H9 (cell line): ENCODE measurements around the gene SNTG2. TPM values are rescaled to one million over a fixed set of nuclear protein-coding genes. Genes with fewer than 3 reads are reported as not detected.

ENCODE experiments used
- DNase-seq: peaks from one replicate; pipeline ENCODE4 v3.0.0-alpha.2; 2017
- H2AFZ ChIP-seq: one replicate; pipeline ENCODE4 v1.6.1; 2013; ENCODE audit warnings: mild to moderate bottlenecking, low read length, control low read depth, moderate library complexity
- H2AK5ac ChIP-seq: 2 replicates; pipeline ENCODE4 v1.6.1; 2013; ENCODE audit warnings: low read length, control low read depth, mixed read lengths; ENCODE audit not compliant: insufficient read length
- H2BK120ac ChIP-seq: one replicate; pipeline ENCODE4 v1.6.1; 2013; ENCODE audit warnings: low read depth, mild to moderate bottlenecking, low read length, control low read depth, inconsistent platforms; ENCODE audit not compliant: poor library complexity, severe bottlenecking
- H2BK12ac ChIP-seq: 2 replicates; pipeline ENCODE4 v1.6.1; 2013; ENCODE audit warnings: low read length, control low read depth, mixed read lengths, low read depth; ENCODE audit not compliant: insufficient read length
- H2BK15ac ChIP-seq: 2 replicates; pipeline ENCODE4 v1.6.1; 2013; ENCODE audit warnings: low read depth, low read length, control low read depth
- H2BK20ac ChIP-seq: one replicate; pipeline ENCODE4 v1.6.1; 2013; ENCODE audit warnings: low read depth, mild to moderate bottlenecking, low read length, control low read depth, inconsistent platforms; ENCODE audit not compliant: poor library complexity, severe bottlenecking
- H2BK5ac ChIP-seq: 2 replicates; pipeline ENCODE4 v1.6.1; 2013; ENCODE audit warnings: low read length, control low read depth, mixed read lengths; ENCODE audit not compliant: insufficient read length
- H3K14ac ChIP-seq: 2 replicates; pipeline ENCODE4 v1.6.1; 2013; ENCODE audit warnings: low read length, control low read depth; ENCODE audit not compliant: insufficient read depth
- H3K18ac ChIP-seq: 2 replicates; pipeline ENCODE4 v1.6.1; 2013; ENCODE audit warnings: low read depth, mild to moderate bottlenecking, mixed read lengths, low read length, control low read depth; ENCODE audit not compliant: insufficient read length
- H3K23ac ChIP-seq: 2 replicates; pipeline ENCODE4 v1.6.1; 2013; ENCODE audit warnings: low read length, control low read depth, mixed read lengths, low read depth; ENCODE audit not compliant: insufficient read length
- H3K23me2 ChIP-seq: 2 replicates; pipeline ENCODE4 v1.6.1; 2013; ENCODE audit warnings: low read depth, mild to moderate bottlenecking, mixed read lengths, low read length, control low read depth; ENCODE audit not compliant: insufficient read length, poor library complexity, severe bottlenecking
- H3K27ac ChIP-seq: 2 replicates; pipeline ENCODE4 v1.5.1; 2013; ENCODE audit warnings: low read length, control low read depth, mixed read lengths, low read depth; ENCODE audit not compliant: insufficient read length
- H3K27me3 ChIP-seq: 2 replicates; pipeline ENCODE4 v1.6.1; 2013; ENCODE audit warnings: low read length, control low read depth, inconsistent platforms; ENCODE audit not compliant: insufficient read depth
- H3K4ac ChIP-seq: 2 replicates; pipeline ENCODE4 v1.6.1; 2013; ENCODE audit warnings: low read depth, mild to moderate bottlenecking, control low read depth, inconsistent platforms, low read length, moderate library complexity
- H3K4me1 ChIP-seq: 2 replicates; pipeline ENCODE4 v1.6.1; 2013; ENCODE audit warnings: low read length, control low read depth, inconsistent platforms; ENCODE audit not compliant: insufficient read depth
- H3K4me2 ChIP-seq: 2 replicates; pipeline ENCODE4 v1.6.1; 2013; ENCODE audit warnings: low read length, control low read depth, mixed read lengths; ENCODE audit not compliant: insufficient read length, insufficient read depth
- H3K56ac ChIP-seq: 2 replicates; pipeline ENCODE4 v1.6.1; 2013; ENCODE audit warnings: low read depth, mild to moderate bottlenecking, mixed read lengths, low read length, control low read depth; ENCODE audit not compliant: insufficient read length
- H3K79me1 ChIP-seq: 2 replicates; pipeline ENCODE4 v1.6.1; 2013; ENCODE audit warnings: low read depth, mild to moderate bottlenecking, moderate library complexity, low read length, control low read depth, inconsistent platforms; ENCODE audit not compliant: insufficient read depth, poor library complexity, severe bottlenecking
- H3K79me2 ChIP-seq: 2 replicates; pipeline ENCODE4 v1.6.1; 2013; ENCODE audit warnings: low read length, control low read depth, inconsistent platforms; ENCODE audit not compliant: insufficient read depth
- H3K9ac ChIP-seq: 2 replicates; pipeline ENCODE4 v1.6.1; 2013; ENCODE audit warnings: low read length, control low read depth, mixed read lengths; ENCODE audit not compliant: insufficient read length; ENCODE audit errors: extremely low read depth
- H3K9me3 ChIP-seq: one replicate; pipeline ENCODE4 v1.6.1; 2013; ENCODE audit warnings: low read depth, low read length, inconsistent platforms; ENCODE audit not compliant: control insufficient read depth
- H3T11ph ChIP-seq: one replicate; pipeline ENCODE4 v1.6.1; 2013; ENCODE audit warnings: mild to moderate bottlenecking, low read length, control low read depth, inconsistent platforms
- H4K20me1 ChIP-seq: one replicate; pipeline ENCODE4 v1.6.1; 2013; ENCODE audit not compliant: control insufficient read depth, insufficient read length, insufficient read depth
- H4K5ac ChIP-seq: 2 replicates; pipeline ENCODE4 v1.6.1; 2013; ENCODE audit warnings: low read depth, mild to moderate bottlenecking, mixed read lengths, low read length, control low read depth; ENCODE audit not compliant: insufficient read length
- H4K8ac ChIP-seq: replicated peaks from 2 replicates; pipeline ENCODE4 v1.6.1; 2013; ENCODE audit warnings: low read length, control low read depth, mixed read lengths, low read depth; ENCODE audit not compliant: insufficient read length
- H4K91ac ChIP-seq: 2 replicates; pipeline ENCODE4 v1.6.1; 2013; ENCODE audit warnings: low read depth, mild to moderate bottlenecking, moderate library complexity, mixed read lengths, low read length, control low read depth; ENCODE audit not compliant: insufficient read length
- H3K27ac Mint-ChIP-seq, 3 experiments: 2 replicates in 2 of 3; 3 replicates in 1 of 3; pipeline ENCODE4 v1.8.0; 2020 to 2021; ENCODE audit warnings: mixed read lengths in 3 of 3, mild to moderate bottlenecking in 1 of 3, moderate library complexity in 1 of 3
- H3K27me3 Mint-ChIP-seq: 2 replicates; pipeline ENCODE4 v1.8.0; 2021; ENCODE audit warnings: low read depth, mild to moderate bottlenecking, moderate library complexity, mixed read lengths
- H3K36me3 Mint-ChIP-seq, 3 experiments: 2 replicates in 2 of 3; 3 replicates in 1 of 3; pipeline ENCODE4 v1.8.0; 2020 to 2021; ENCODE audit warnings: low read depth in 3 of 3, mixed read lengths in 3 of 3; ENCODE audit not compliant: insufficient read depth in 1 of 3
- H3K4me1 Mint-ChIP-seq, 2 experiments: 2 replicates each; pipeline ENCODE4 v1.8.0; 2020; ENCODE audit warnings: mixed read lengths in 2 of 2
- H3K4me3 Mint-ChIP-seq, 2 experiments: 2 replicates in 1 of 2; 3 replicates in 1 of 2; pipeline ENCODE4 v1.8.0; 2020 to 2021; ENCODE audit warnings: mild to moderate bottlenecking in 2 of 2, mixed read lengths in 2 of 2, moderate library complexity in 1 of 2
- H3K9me3 Mint-ChIP-seq, 2 experiments: 2 replicates in 1 of 2; 3 replicates in 1 of 2; pipeline ENCODE4 v1.8.0; 2020; ENCODE audit warnings: mild to moderate bottlenecking in 2 of 2, mixed read lengths in 2 of 2, moderate library complexity in 1 of 2
- CTCF ChIP-seq: fragments of 200-600 bp; sonication (generic); conservative IDR thresholded peaks from 3 replicates; pipeline ENCODE4 v1.8.0; 2021; ENCODE audit warnings: antibody characterized with exemption, mild to moderate bottlenecking
- WGBS: extraction: QIAGEN DNeasy Blood & Tissue Kit; methylation state at CpG from one replicate; pipeline ENCODE4 v1.1.7; 2013; ENCODE audit warnings: missing lambda C conversion rate, low lambda C conversion rate, mixed read lengths; ENCODE audit not compliant: insufficient read length; ENCODE audit errors: extremely low coverage; 5-methylcytosine and 5-hydroxymethylcytosine counted together
- total RNA-seq: library from RNA; stranded (reverse); gene quantifications from 2 replicates; pipeline ENCODE4 v1.2.1, GENCODE V29; 2021

The SNTG2 gene
- total RNA-seq, 1 experiment from 2014 or later: 13.2 TPM

- no peak for TF ChIP-seq CTCF
- Histone ChIP-seq H3K79me2 (no peaks in the 10 kb centered on the region), H3K23ac (no peak overlapping the region)
Observed at GRCh38 chr2:1253629-1254028, 303.0 kb downstream of the SNTG2 start.

More at GRCh38 chr2:1253629-1254028, 303.0 kb downstream of the SNTG2 start:
- Histone ChIP-seq H3K18ac (no peak overlapping the region), H2BK120ac (no peak overlapping the region), H3K4ac (no peak overlapping the region), H3K4me2 (no peak overlapping the region), H2AFZ (no peak overlapping the region), H2AK5ac (no peak overlapping the region), H2BK20ac (no peak overlapping the region), H3K9ac (no peak overlapping the region), H4K5ac (no peak overlapping the region), H3K56ac (no peak overlapping the region), H3K4me1 (no peaks in the 10 kb centered on the region), H3K14ac (no peak overlapping the region), H4K91ac (no peak overlapping the region), H3K23me2 (no peaks in the 10 kb centered on the region), H4K20me1 (no peaks in the 10 kb centered on the region), H4K8ac (no peak overlapping the region), H3T11ph (no peak overlapping the region), H3K27me3 (no peaks in the 10 kb centered on the region), H2BK15ac (no peak overlapping the region), H3K9me3 (no peaks in the 10 kb centered on the region), H3K79me1 (no peaks in the 10 kb centered on the region), H2BK12ac (no peak overlapping the region), H2BK5ac (no peak overlapping the region), H3K27ac (no peak overlapping the region)
- WGBS: no CpG with 5 or more reads among the region's 4 CpGs
- H3K9me3 Mint-ChIP-seq: no peaks in the 10 kb centered on the region; a peak in 1 of 5 replicates
- H3K27me3 Mint-ChIP-seq: peaks cover 4% of the 10 kb centered on the region
- no peak overlapping the region; a peak in 1 of 7 replicates for H3K27ac Mint-ChIP-seq
- no peak for DNase-seq
- peaks cover 0 to 1% (median 0%) of the 10 kb centered on the region in 3 experiments; a peak in 2 of 7 replicates for H3K36me3 Mint-ChIP-seq
- H3K4me1 Mint-ChIP-seq: peaks cover 7 to 10% of the 10 kb centered on the region in 2 experiments; a peak in 3 of 4 replicates
- H3K4me3 Mint-ChIP-seq: no peak overlapping the region
